ENCODE measurements around the gene LAMTOR4. TPM values are rescaled to one million over a fixed set of nuclear protein-coding genes. Genes with fewer than 3 reads are reported as not detected.
A peak's percentile ranks its signal among the peaks of the same experiment; 100 is the strongest.
"Not testable (repeated sequence)": the region's sequence is repeated elsewhere in the genome, so short reads cannot be mapped to it uniquely, and the experiment has no call there.

LAMTOR4 gene
- polyA plus RNA-seq, 1 donor from 2014 or later = 333 TPM

DNA sequence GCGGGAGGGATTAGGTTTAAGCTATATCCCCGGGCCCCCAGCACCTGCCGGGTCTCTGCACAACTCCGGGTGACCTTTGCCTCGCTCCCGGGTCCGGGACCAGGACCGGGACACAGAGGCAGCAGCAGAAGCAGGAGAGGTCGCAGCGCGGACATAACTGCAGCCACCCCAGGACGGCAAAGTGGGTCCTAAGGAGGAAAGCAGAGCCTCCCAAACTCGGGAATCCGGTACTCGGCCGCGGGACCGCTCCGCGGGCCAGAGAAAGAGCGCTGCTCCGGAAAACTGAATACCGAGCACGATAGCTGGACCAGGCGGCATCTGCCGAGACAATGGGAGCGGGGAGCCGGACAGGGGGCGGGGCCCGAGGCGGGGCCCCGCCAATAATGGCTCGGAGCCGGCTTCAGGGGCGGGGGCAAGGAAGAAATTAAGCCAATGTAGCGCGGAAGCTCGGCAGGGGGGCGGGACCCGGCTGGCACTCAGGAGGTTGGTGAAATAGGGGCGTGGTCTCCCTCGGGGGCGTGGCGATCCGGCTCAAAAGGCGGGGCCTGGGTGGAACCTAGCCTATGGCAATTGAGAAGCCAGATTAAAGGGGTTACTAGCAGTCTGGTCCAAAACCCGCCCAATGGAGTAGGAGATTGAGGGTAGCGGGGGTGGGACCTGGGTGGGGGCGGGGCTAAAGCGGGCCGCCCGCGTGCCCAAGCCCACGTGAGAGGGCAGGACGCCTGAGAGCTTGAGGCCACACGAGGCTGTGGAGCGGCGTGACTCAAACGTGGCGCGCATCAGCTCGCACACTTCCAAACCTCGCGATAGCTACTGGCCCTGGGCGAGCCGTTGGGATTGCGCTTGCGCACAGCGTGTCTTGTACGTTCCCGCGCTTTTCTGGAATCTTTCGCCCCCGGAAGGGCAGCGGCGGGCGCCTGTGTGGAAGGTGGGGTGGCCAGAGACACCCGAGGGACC, 28.6 kb downstream of the LAMTOR4 start, which contains the start of the genes GPC2 and STAG3:
TSS of gene GPC2 (minus strand) at position 337 of the 957 bp plus-strand sequence. CDS start at position 155, 182 bp downstream.
TSS of gene STAG3 (plus strand) at position 874 of the 957 bp plus-strand sequence. CDS start 2,639 bp downstream, outside the sequence.
- H3K4me3 ChIP-seq (ENCODE audit: low read length) = peak within 1 kb of the TSS; percentile 88
- peaks cover 22% of the 10 kb centered on the region for H3K79me2 ChIP-seq (replicated peaks; ENCODE audit: insufficient read depth, low read length)
- peak within 1 kb of the TSS; percentile 100 for H3K4me2 ChIP-seq (ENCODE audit: low read length)
- H4K20me1 ChIP-seq (ENCODE audit: insufficient read depth) = no peaks in the 10 kb centered on the region
- no peaks in the 10 kb centered on the region for H3K36me3 ChIP-seq (ENCODE audit: insufficient read depth, low read length)
- TF ChIP-seq EP300 (conservative IDR thresholded peaks at IDR 0.05; ENCODE audit: poor library complexity, severe bottlenecking) (no peak), EZH2 (IDR thresholded peaks at IDR 0.05; ENCODE audit: borderline replicate concordance, insufficient read depth, low read length, poor library complexity, severe bottlenecking) (no peak), SMC3 (conservative IDR thresholded peaks at IDR 0.05; ENCODE audit: poor library complexity) (no peak), POLR2AphosphoS5 (IDR thresholded peaks at IDR 0.05) (peak; percentile 96), CTCF (IDR thresholded peaks at IDR 0.05; ENCODE audit: poor library complexity, severe bottlenecking) (no peak), MXI1 (conservative IDR thresholded peaks at IDR 0.05; ENCODE audit: poor library complexity, severe bottlenecking) (peak; percentile 30), RAD21 (conservative IDR thresholded peaks at IDR 0.05) (peak; percentile 21), TAF1 (IDR thresholded peaks at IDR 0.05; ENCODE audit: low read depth) (peak; percentile 87)
- TF ChIP-seq, protein P1, sequence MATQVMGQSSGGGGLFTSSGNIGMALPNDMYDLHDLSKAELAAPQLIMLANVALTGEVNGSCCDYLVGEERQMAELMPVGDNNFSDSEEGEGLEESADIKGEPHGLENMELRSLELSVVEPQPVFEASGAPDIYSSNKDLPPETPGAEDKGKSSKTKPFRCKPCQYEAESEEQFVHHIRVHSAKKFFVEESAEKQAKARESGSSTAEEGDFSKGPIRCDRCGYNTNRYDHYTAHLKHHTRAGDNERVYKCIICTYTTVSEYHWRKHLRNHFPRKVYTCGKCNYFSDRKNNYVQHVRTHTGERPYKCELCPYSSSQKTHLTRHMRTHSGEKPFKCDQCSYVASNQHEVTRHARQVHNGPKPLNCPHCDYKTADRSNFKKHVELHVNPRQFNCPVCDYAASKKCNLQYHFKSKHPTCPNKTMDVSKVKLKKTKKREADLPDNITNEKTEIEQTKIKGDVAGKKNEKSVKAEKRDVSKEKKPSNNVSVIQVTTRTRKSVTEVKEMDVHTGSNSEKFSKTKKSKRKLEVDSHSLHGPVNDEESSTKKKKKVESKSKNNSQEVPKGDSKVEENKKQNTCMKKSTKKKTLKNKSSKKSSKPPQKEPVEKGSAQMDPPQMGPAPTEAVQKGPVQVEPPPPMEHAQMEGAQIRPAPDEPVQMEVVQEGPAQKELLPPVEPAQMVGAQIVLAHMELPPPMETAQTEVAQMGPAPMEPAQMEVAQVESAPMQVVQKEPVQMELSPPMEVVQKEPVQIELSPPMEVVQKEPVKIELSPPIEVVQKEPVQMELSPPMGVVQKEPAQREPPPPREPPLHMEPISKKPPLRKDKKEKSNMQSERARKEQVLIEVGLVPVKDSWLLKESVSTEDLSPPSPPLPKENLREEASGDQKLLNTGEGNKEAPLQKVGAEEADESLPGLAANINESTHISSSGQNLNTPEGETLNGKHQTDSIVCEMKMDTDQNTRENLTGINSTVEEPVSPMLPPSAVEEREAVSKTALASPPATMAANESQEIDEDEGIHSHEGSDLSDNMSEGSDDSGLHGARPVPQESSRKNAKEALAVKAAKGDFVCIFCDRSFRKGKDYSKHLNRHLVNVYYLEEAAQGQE (IDR thresholded peaks at IDR 0.05; ENCODE audit: borderline replicate concordance) = peak; percentile 85
- peak within 1 kb of the TSS; percentile 44 for H2AFZ ChIP-seq (ENCODE audit: low read depth, low read length)
- H3F3A ChIP-seq (ENCODE audit: insufficient read depth, low read length, poor library complexity, severe bottlenecking) = no peaks in the 10 kb centered on the region
- H3K9ac ChIP-seq (ENCODE audit: low read length) = peak within 1 kb of the TSS; percentile 99
- no peaks in the 10 kb centered on the region for H3K9me2 ChIP-seq (ENCODE audit: insufficient read depth, low read length)
- peak within 1 kb of the TSS; percentile 88 for H3K27ac ChIP-seq (ENCODE audit: low read length)
- H3K9me3 ChIP-seq (ENCODE audit: low read length) = no peaks in the 10 kb centered on the region
- no peaks in the 10 kb centered on the region for H3K27me3 ChIP-seq (ENCODE audit: insufficient read depth, low read depth, low read length)

- peaks cover 20% of the 10 kb centered on the region for H3K79me2 ChIP-seq (replicated peaks; ENCODE audit: insufficient read depth, low read length)
- H3K27me3 ChIP-seq (ENCODE audit: insufficient read depth, low read depth, low read length); H3K36me3 ChIP-seq (ENCODE audit: insufficient read depth, low read length); H3K4me3 ChIP-seq (ENCODE audit: low read length); H3K27ac ChIP-seq (ENCODE audit: low read length); H3K9ac ChIP-seq (ENCODE audit: low read length); H3K9me2 ChIP-seq (ENCODE audit: insufficient read depth, low read length); H2AFZ ChIP-seq (ENCODE audit: low read depth, low read length); H3F3A ChIP-seq (ENCODE audit: insufficient read depth, low read length, poor library complexity, severe bottlenecking); H3K4me2 ChIP-seq (ENCODE audit: low read length); H4K20me1 ChIP-seq (ENCODE audit: insufficient read depth); H3K9me3 ChIP-seq (ENCODE audit: low read length): not testable (repeated sequence)
Observed at GRCh38 chr7:100180084-100180483, 31.4 kb downstream of the LAMTOR4 start.

DNA sequence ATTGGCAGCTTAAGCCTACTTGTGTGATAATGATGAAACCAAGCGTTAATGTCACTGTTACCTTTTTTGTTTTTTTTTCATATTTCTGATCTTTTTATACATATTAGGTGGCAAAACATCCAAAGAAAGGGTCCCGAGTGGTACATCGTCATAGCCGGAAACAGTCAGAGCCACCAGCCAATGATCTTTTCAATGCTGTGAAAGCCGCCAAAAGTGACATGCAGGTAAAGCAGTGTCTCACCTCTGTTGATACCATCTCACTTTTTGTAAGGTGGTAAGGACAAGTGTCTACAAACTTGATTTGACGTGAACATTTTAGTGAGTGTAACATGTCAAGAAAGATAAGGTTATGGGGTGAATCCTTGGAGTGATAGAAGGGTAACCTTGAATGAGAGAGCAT, 33.9 kb downstream of the LAMTOR4 start:
- H3K9ac ChIP-seq (ENCODE audit: low read length); H3K27me3 ChIP-seq (ENCODE audit: insufficient read depth, low read depth, low read length); H3K4me2 ChIP-seq (ENCODE audit: low read length); H3K4me3 ChIP-seq (ENCODE audit: low read length); H3K36me3 ChIP-seq (ENCODE audit: insufficient read depth, low read length); H3K79me2 ChIP-seq (replicated peaks; ENCODE audit: insufficient read depth, low read length); H3K9me2 ChIP-seq (ENCODE audit: insufficient read depth, low read length); H4K20me1 ChIP-seq (ENCODE audit: insufficient read depth); H3F3A ChIP-seq (ENCODE audit: insufficient read depth, low read length, poor library complexity, severe bottlenecking); H3K9me3 ChIP-seq (ENCODE audit: low read length); H2AFZ ChIP-seq (ENCODE audit: low read depth, low read length); H3K27ac ChIP-seq (ENCODE audit: low read length): not testable (repeated sequence)

- not testable (repeated sequence) for H3F3A ChIP-seq (ENCODE audit: insufficient read depth, low read length, poor library complexity, severe bottlenecking); H4K20me1 ChIP-seq (ENCODE audit: insufficient read depth); H3K4me3 ChIP-seq (ENCODE audit: low read length); H3K4me2 ChIP-seq (ENCODE audit: low read length); H3K9ac ChIP-seq (ENCODE audit: low read length); H3K9me3 ChIP-seq (ENCODE audit: low read length); H2AFZ ChIP-seq (ENCODE audit: low read depth, low read length); H3K27me3 ChIP-seq (ENCODE audit: insufficient read depth, low read depth, low read length); H3K36me3 ChIP-seq (ENCODE audit: insufficient read depth, low read length); H3K79me2 ChIP-seq (replicated peaks; ENCODE audit: insufficient read depth, low read length); H3K27ac ChIP-seq (ENCODE audit: low read length); H3K9me2 ChIP-seq (ENCODE audit: insufficient read depth, low read length)
Observed at GRCh38 chr7:100183090-100183489, 34.4 kb downstream of the LAMTOR4 start.

Measured in neural cell (in vitro differentiated cells).